Measurements from ENCODE around the gene CPED1.

DNA sequence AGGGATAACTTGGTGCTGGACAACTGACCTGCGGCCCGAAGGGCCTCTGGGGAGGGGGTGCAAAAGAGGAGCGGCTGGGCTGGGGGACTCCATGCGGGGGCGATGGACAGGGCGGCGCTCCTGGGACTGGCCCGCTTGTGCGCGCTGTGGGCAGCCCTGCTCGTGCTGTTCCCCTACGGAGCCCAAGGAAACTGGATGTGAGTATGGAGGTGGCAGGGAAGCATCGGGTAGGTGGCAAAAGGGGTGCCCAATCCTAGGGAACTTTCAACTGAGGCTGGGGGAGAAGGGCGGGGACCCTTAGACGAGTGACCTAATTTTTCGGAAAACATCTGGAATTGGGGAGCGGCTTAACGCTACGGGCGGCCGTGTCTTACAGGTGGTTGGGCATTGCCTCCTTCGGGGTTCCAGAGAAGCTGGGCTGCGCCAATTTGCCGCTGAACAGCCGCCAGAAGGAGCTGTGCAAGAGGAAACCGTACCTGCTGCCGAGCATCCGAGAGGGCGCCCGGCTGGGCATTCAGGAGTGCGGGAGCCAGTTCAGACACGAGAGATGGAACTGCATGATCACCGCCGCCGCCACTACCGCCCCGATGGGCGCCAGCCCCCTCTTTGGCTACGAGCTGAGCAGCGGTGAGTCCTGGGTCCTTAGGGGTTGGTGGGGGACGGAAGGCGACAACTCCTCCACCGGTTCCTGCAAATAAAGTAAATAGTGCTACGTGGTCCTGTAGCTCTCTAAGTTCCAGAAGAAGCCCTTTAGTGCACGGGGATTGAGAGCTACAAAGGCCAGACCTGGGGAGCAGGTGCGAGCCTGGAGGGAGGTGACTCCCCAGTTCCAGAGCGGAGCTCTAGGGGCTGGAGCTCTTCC lies 340.9 kb downstream of the CPED1 start:
- TF ChIP-seq, protein P1, sequence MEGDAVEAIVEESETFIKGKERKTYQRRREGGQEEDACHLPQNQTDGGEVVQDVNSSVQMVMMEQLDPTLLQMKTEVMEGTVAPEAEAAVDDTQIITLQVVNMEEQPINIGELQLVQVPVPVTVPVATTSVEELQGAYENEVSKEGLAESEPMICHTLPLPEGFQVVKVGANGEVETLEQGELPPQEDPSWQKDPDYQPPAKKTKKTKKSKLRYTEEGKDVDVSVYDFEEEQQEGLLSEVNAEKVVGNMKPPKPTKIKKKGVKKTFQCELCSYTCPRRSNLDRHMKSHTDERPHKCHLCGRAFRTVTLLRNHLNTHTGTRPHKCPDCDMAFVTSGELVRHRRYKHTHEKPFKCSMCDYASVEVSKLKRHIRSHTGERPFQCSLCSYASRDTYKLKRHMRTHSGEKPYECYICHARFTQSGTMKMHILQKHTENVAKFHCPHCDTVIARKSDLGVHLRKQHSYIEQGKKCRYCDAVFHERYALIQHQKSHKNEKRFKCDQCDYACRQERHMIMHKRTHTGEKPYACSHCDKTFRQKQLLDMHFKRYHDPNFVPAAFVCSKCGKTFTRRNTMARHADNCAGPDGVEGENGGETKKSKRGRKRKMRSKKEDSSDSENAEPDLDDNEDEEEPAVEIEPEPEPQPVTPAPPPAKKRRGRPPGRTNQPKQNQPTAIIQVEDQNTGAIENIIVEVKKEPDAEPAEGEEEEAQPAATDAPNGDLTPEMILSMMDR (conservative IDR thresholded peaks at IDR 0.05; ENCODE audit: low read depth, low read length) = no peak
- TF ChIP-seq EZH2 (IDR thresholded peaks at IDR 0.05; ENCODE audit: low read length, unreplicated experiment) (no peak), EZH2phosphoT487 (IDR thresholded peaks at IDR 0.05; ENCODE audit: borderline replicate concordance, low read length) (no peak)

All from PC-3 (cell line).